Astrocyte (in vitro differentiated cells and primary cell): Measurements from ENCODE around the gene SDC4. TPM values are rescaled to one million over a fixed set of nuclear protein-coding genes. Genes with fewer than 3 reads are reported as not detected.

Source experiments
- DNase-seq: peaks from one replicate; pipeline ENCODE4 v3.0.0-alpha.2; 2010; ENCODE audit warnings: low read depth
- FAIRE-seq: peaks from 2 replicates; lab custom pipeline; 2011; peaks lifted over from hg19 to GRCh38; lab: Jason Lieb, UNC
- H2AFZ ChIP-seq: 2 replicates; pipeline ENCODE4 v1.6.0; 2012; ENCODE audit warnings: low read depth, low read length, inconsistent platforms
- H3K27ac ChIP-seq: 2 replicates; pipeline ENCODE4 v1.5.1; 2011; ENCODE audit warnings: low read depth, low read length, inconsistent platforms
- H3K27me3 ChIP-seq: 2 replicates; pipeline ENCODE4 v1.6.0; 2011; ENCODE audit warnings: low read length, inconsistent platforms; ENCODE audit not compliant: insufficient read depth
- H3K36me3 ChIP-seq: 2 replicates; pipeline ENCODE4 v1.5.1; 2011; ENCODE audit warnings: low read length, inconsistent platforms; ENCODE audit not compliant: insufficient read depth
- H3K4me1 ChIP-seq: 2 replicates; pipeline ENCODE4 v1.5.1; 2011; ENCODE audit warnings: low read length, inconsistent platforms; ENCODE audit not compliant: insufficient read depth
- H3K4me2 ChIP-seq: 2 replicates; pipeline ENCODE4 v1.6.0; 2012; ENCODE audit warnings: low read length, inconsistent platforms
- H3K4me3 ChIP-seq: 2 replicates; pipeline ENCODE4 v1.5.1; 2011; ENCODE audit warnings: low read depth, mild to moderate bottlenecking, low read length, inconsistent platforms; ENCODE audit not compliant: insufficient read depth
- H3K79me2 ChIP-seq: 2 replicates; pipeline ENCODE4 v1.6.0; 2012; ENCODE audit warnings: mild to moderate bottlenecking, low read length, inconsistent platforms; ENCODE audit not compliant: insufficient read depth
- H3K9ac ChIP-seq: 2 replicates; pipeline ENCODE4 v1.6.0; 2012; ENCODE audit warnings: mild to moderate bottlenecking, low read length, inconsistent platforms
- H3K9me3 ChIP-seq: 2 replicates; pipeline ENCODE4 v1.5.1; 2012; ENCODE audit warnings: low read depth, mild to moderate bottlenecking, low read length, inconsistent platforms; ENCODE audit not compliant: insufficient read depth
- H4K20me1 ChIP-seq: 2 replicates; pipeline ENCODE4 v1.6.0; 2012; ENCODE audit warnings: low read length, inconsistent platforms; ENCODE audit not compliant: insufficient read depth
- H3K27ac Mint-ChIP-seq: one replicate; pipeline ENCODE4 v1.8.0; 2021; ENCODE audit warnings: mild to moderate bottlenecking, mixed read lengths; ENCODE audit not compliant: unreplicated experiment
- H3K27me3 Mint-ChIP-seq: one replicate; pipeline ENCODE4 v1.8.0; 2021; ENCODE audit warnings: low read depth, mixed read lengths; ENCODE audit not compliant: unreplicated experiment
- H3K36me3 Mint-ChIP-seq: one replicate; pipeline ENCODE4 v1.8.0; 2021; ENCODE audit warnings: low read depth, mixed read lengths; ENCODE audit not compliant: unreplicated experiment
- H3K4me1 Mint-ChIP-seq: one replicate; pipeline ENCODE4 v1.8.0; 2021; ENCODE audit warnings: low read depth, mixed read lengths; ENCODE audit not compliant: unreplicated experiment
- H3K4me3 Mint-ChIP-seq: one replicate; pipeline ENCODE4 v1.8.0; 2021; ENCODE audit warnings: mild to moderate bottlenecking, moderate library complexity, mixed read lengths; ENCODE audit not compliant: unreplicated experiment
- H3K9me3 Mint-ChIP-seq: one replicate; pipeline ENCODE4 v1.8.0; 2021; ENCODE audit warnings: mild to moderate bottlenecking, mixed read lengths; ENCODE audit not compliant: unreplicated experiment
- CTCF ChIP-seq: IDR thresholded peaks from 2 replicates; pipeline ENCODE4 v1.5.1; 2011; ENCODE audit warnings: low read depth, mild to moderate bottlenecking, inconsistent platforms, low read length, moderate library complexity; ENCODE audit not compliant: insufficient read depth
- EZH2 ChIP-seq: IDR thresholded peaks from 2 replicates; pipeline ENCODE4 v1.6.1; 2012; ENCODE audit warnings: mild to moderate bottlenecking, low read length, inconsistent platforms; ENCODE audit not compliant: insufficient read depth
- total RNA-seq: library from RNA; stranded (reverse); gene quantifications from 2 replicates; pipeline ENCODE4 v1.2.1, GENCODE V29; 2021

The SDC4 gene
- total RNA-seq, 1 donor from 2014 or later = 135 TPM

- TF ChIP-seq CTCF (no peak), EZH2 (no peak)
- FAIRE-seq = no peak
Measured at GRCh38 chr20:45390931-45391330, 42.7 kb upstream of the SDC4 start.

GRCh38 chr20:45387274-45387673 is 39.0 kb upstream of the SDC4 start:
- Histone ChIP-seq H3K27ac (no peak overlapping the region), H3K9ac (no peak overlapping the region), H4K20me1 (no peaks in the 10 kb centered on the region), H3K4me2 (no peak overlapping the region), H3K9me3 (no peaks in the 10 kb centered on the region), H3K27me3 (no peaks in the 10 kb centered on the region), H2AFZ (no peak overlapping the region), H3K4me3 (no peak overlapping the region), H3K79me2 (no peaks in the 10 kb centered on the region), H3K36me3 (no peaks in the 10 kb centered on the region), H3K4me1 (no peaks in the 10 kb centered on the region)
- no peak for TF ChIP-seq EZH2
- no peak for TF ChIP-seq CTCF
- Mint-ChIP-seq H3K4me3 (no peak overlapping the region), H3K4me1 (no peaks in the 10 kb centered on the region), H3K36me3 (no peaks in the 10 kb centered on the region), H3K27me3 (no peaks in the 10 kb centered on the region), H3K27ac (no peak overlapping the region), H3K9me3 (no peaks in the 10 kb centered on the region)
- FAIRE-seq = no peak
- no peak for DNase-seq

More at GRCh38 chr20:45390931-45391330, 42.7 kb upstream of the SDC4 start:
- Histone ChIP-seq H3K79me2 (no peaks in the 10 kb centered on the region), H4K20me1 (no peaks in the 10 kb centered on the region), H3K4me1 (no peaks in the 10 kb centered on the region), H3K4me3 (no peak overlapping the region), H3K27ac (no peak overlapping the region), H2AFZ (no peak overlapping the region), H3K9me3 (no peaks in the 10 kb centered on the region), H3K9ac (no peak overlapping the region), H3K4me2 (no peak overlapping the region), H3K27me3 (no peaks in the 10 kb centered on the region), H3K36me3 (no peaks in the 10 kb centered on the region)
- Mint-ChIP-seq H3K4me1 (no peaks in the 10 kb centered on the region), H3K9me3 (no peaks in the 10 kb centered on the region), H3K4me3 (no peak overlapping the region), H3K27me3 (no peaks in the 10 kb centered on the region), H3K36me3 (peaks cover 7% of the 10 kb centered on the region), H3K27ac (no peak overlapping the region)
- no peak for DNase-seq

GRCh38 chr20:45378191-45378590 is 30.0 kb upstream of the SDC4 start, which contains the start of gene TP53TG5:
TP53TG5 (minus strand) TSS chr20:45378325; CDS start chr20:45378236, 89 bp downstream.
- no peak within 1 kb of the TSS for H3K9ac ChIP-seq
- no peaks in the 10 kb centered on the region for H3K9me3 Mint-ChIP-seq

More at GRCh38 chr20:45378191-45378590, 30.0 kb upstream of the SDC4 start, which contains the start of gene TP53TG5:
- H4K20me1 ChIP-seq = peaks cover 7% of the 10 kb centered on the region
- Mint-ChIP-seq H3K27me3 (no peaks in the 10 kb centered on the region), H3K36me3 (peaks cover 14% of the 10 kb centered on the region), H3K27ac (no peak within 1 kb of the TSS), H3K4me3 (no peak within 1 kb of the TSS), H3K4me1 (no peaks in the 10 kb centered on the region)
- no peak within 1 kb of the TSS for H3K4me3 ChIP-seq
- no peak within 1 kb of the TSS for H3K27ac ChIP-seq
- H3K27me3 ChIP-seq = no peaks in the 10 kb centered on the region
- no peaks in the 10 kb centered on the region for H3K79me2 ChIP-seq
- DNase-seq = no peak
- peaks cover 7% of the 10 kb centered on the region for H3K4me1 ChIP-seq
- H3K4me2 ChIP-seq = no peak within 1 kb of the TSS
- no peaks in the 10 kb centered on the region for H3K36me3 ChIP-seq
- no peak within 1 kb of the TSS for H2AFZ ChIP-seq
- FAIRE-seq = no peak
- TF ChIP-seq CTCF (no peak), EZH2 (no peak)
- no peaks in the 10 kb centered on the region for H3K9me3 ChIP-seq
